Measurements from ENCODE around the gene ZNF688.

The ZNF688 gene

GRCh38 chr16:30521476-30521872, 50.0 kb downstream of the ZNF688 start:
- no peak for DNase-seq (ENCODE audit: low read depth in 3 of 3, low spot score in 1 of 3)
